ENCODE results near the gene TNFRSF8. TPM values are rescaled to one million over a fixed set of nuclear protein-coding genes. Genes with fewer than 3 reads are reported as not detected.
"Not testable (repeated sequence)": the region's sequence is repeated elsewhere in the genome, so short reads cannot be mapped to it uniquely, and the experiment has no call there.

The TNFRSF8 gene
- total RNA-seq, 1 donor from 2014 or later = 1.2 TPM

- ATAC-seq (no peak), DNase-seq (no peak)
- intact Hi-C loops (cut with micrococcal nuclease) = no loop called here
These were observed 43.0 kb downstream of the TNFRSF8 start for GRCh38 chr1:12106153-12106552.

- DNase-seq, ATAC-seq: not testable (repeated sequence)
These were observed 43.8 kb downstream of the TNFRSF8 start for GRCh38 chr1:12106861-12107260.

GRCh38 chr1:12107718-12108117 is 44.6 kb downstream of the TNFRSF8 start:
- DNase-seq (no peak), ATAC-seq (no peak)
- intact Hi-C loops (cut with micrococcal nuclease) = no loop called here

More at GRCh38 chr1:12106861-12107260, 43.8 kb downstream of the TNFRSF8 start:
- intact Hi-C loops (cut with micrococcal nuclease) = not testable (repeated sequence)

- ATAC-seq (no peak), DNase-seq (no peak)
- intact Hi-C loops (cut with micrococcal nuclease) = no loop called here
These were observed 46.8 kb downstream of the TNFRSF8 start for GRCh38 chr1:12109901-12110300.

DNA sequence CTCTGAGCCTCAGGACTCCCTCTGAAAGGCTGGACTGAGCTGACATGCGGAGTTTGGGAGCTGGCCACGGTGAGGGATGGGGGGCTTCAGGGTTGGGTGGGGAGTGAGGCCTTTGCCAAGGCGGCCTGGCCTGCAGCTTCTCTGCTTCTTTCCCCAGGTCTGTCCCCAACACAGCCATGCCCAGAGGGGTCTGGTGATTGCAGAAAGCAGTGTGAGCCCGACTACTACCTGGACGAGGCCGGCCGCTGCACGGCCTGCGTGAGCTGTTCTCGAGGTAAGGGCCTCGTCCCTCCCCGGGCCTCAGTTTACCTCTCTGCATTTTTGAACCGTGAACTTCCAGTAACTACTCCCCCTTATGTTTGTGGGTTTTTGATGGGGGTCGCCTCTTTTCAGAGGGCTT is 48.6 kb downstream of the TNFRSF8 start:
- intact Hi-C loops (cut with micrococcal nuclease) = no loop called here
- DNase-seq (no peak), ATAC-seq (no peak)

DNA sequence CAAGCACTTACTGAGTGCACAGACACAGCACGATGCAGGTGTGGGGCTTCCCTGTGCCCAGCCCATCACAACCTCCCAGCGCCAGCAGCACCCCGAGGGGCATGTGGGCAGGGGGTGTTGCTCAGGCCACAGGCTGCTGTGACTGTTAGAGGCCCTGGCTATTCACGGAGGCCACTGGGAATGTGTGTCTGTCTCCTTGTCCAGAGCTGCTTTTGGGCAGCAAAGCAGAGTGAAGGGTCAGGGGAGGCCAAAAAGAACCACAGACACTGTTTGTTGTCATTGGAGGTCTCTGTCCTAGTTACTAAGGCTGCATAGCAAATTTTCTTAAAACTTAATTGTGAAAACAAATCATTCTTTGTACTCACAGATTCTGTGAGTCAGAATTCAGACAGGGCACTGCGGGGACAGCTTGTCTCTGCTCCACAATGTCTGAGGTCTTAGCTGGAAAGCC is 49.6 kb downstream of the TNFRSF8 start:
- intact Hi-C loops (cut with micrococcal nuclease) = no loop called here
- no peak for DNase-seq
- ATAC-seq = peak; percentile 66

- no peak for DNase-seq
- intact Hi-C loops (cut with micrococcal nuclease) = no loop called here
- peak; percentile 23 for ATAC-seq
These were observed 50.6 kb downstream of the TNFRSF8 start for GRCh38 chr1:12113433-12114339.

DNA sequence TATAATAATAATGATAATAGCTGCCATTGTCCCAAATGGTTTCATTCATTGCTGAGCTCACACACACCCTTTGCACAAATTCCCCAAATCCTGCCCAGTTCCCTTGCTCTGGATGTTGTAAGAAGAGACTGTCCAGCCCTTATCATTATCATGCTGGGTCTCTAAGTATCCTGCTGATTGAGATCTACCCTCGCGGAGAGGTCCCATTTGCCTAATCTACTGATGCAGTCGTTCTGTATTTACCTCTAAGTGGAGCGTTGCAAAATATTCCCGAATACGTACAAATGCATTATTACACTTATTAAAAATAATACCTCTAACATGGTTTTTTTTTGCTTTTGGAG is 51.2 kb downstream of the TNFRSF8 start:
- DNase-seq (no peak), ATAC-seq (no peak)

GRCh38 chr1:12114916-12115315 is 51.8 kb downstream of the TNFRSF8 start:
- no peak for ATAC-seq
- no peak for DNase-seq
- intact Hi-C loops (cut with micrococcal nuclease) = no loop called here

More for the DNA sequence above, 51.2 kb downstream of the TNFRSF8 start:
- intact Hi-C loops (cut with micrococcal nuclease) = no loop called here

GRCh38 chr1:12121212-12122003 is 58.3 kb downstream of the TNFRSF8 start:
- intact Hi-C loops (cut with micrococcal nuclease) = no loop called here
- no peak for ATAC-seq
- no peak for DNase-seq

DNA sequence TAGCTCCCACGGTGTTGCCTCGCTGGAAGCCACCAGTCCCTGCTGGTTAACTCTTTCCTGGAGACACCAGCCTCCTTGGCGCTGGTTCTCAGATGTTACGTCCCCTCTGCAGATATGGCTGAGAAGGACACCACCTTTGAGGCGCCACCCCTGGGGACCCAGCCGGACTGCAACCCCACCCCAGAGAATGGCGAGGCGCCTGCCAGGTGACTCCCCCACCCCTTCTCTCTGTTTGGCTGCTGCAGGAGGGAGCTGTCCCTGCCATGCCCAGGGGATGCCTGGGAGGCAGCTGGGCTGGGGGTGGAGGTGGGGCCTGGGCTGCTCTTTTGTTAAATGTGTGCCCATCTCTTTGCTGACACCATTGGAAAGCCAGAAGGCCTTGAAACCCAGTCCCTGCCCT is 60.1 kb downstream of the TNFRSF8 start:
- DNase-seq (no peak), ATAC-seq (no peak)
- intact Hi-C loops (cut with micrococcal nuclease) = no loop called here

DNA sequence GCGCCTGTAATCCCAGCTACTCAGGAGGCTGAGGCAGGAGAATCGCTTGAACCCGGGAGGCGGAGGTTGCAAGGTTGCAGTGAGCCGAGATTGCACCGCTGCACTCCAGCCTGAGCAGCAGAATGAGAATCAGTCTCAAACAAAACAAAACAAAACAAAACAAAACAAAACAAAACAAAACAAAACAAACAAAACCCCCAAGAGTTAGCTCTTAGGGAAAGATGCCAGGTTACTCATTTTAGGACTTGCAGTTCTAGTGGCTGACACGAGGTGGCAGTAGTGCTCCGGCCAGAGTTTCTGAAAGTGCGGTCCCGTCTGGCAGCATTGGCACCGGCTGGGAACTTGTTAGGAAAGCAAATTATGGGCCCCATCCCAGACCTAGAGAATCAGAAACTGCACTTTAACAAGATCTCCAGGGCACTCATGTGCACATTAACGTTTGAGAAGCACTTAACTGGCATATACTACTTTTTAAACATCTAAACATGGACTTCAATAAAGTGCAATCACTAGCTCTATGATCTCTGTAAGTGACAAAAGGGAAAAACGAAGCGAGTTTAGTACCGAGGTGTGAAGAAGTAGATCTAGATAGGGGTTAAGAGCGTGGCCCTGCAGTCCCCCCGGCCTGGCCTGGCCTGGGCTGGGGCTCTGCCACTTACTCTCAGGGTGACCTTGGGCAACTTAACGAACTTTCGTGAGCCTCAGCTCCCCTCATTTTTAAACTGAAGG is 61.8 kb downstream of the TNFRSF8 start:
- ATAC-seq = peak; percentile 80
- intact Hi-C loops (cut with micrococcal nuclease) = loop anchor here (2.0 kb wide), 1 partner anchor 84 kb away; no protein-coding TSS in a partner anchor
- DNase-seq = peak; percentile 84

DNA sequence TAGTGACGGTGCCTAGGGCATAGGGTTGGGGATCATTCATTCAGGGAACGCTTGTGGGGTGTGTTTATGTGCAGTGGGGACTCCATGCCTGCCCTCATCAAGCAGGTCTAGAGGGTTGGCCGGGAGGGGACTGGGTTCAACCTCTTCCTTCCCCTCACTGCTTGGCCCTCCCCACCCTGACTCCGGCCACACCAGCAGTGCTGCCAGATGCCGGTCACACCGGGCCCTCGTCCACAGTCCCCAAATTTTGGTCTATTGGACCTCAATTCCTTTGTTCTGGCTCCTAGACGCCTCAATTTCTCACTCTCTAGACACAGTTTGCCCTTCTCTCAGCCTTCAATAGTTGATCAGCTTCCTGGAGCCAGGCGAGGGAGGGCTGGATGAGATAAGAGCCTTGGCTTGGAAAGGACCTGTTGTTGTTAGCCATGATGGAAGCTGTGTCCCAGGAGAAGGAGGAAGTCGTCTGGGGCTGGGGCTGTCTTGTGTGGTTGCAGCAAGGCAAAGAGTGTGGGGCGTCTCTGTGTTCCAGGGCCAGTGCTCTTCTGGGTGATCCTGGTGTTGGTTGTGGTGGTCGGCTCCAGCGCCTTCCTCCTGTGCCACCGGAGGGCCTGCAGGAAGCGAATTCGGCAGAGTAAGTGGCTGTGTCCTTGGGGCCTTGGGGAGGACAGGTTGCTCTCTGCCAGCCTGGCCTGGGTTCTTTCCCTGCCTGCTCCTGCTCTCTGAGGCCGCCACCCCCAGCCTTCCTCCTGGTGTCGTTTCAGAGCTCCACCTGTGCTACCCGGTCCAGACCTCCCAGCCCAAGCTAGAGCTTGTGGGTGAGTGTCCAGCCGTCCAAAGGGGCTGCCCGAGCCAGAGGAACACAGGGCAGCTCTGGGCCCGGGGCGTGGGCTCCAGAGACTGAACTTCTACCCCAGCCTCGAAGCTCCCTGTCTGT is 62.6 kb downstream of the TNFRSF8 start:
- DNase-seq (peak; percentile 37), ATAC-seq (peak; percentile 68)
- intact Hi-C loops (cut with micrococcal nuclease) = loop anchor here (2.0 kb wide), 1 partner anchor 83 kb away; no protein-coding TSS in a partner anchor

DNA sequence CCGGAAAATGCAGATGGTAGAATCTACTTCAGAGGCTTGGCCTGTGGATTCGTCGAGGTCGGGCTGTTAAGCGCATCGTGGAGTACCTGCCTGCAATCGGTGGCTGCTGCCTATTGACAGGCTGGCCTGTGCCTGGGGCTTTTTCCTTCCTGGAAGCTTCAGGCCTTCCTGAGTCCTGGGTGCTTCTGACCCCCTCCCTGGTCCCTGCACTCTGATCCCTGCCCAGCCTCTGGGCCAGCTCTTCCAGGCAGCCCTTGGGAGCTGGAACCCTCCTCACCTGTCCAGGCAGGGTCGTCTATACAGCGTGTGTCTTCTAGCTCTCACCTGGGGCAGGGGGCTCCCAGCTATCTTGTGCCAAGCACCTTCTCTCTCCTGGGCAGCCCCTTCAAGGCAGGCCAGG is 63.7 kb downstream of the TNFRSF8 start:
- ATAC-seq (no peak), DNase-seq (no peak)
- intact Hi-C loops (cut with micrococcal nuclease) = no loop called here

GRCh38 chr1:12127206-12127810 is 64.2 kb downstream of the TNFRSF8 start:
- no peak for ATAC-seq
- no peak for DNase-seq
- intact Hi-C loops (cut with micrococcal nuclease) = no loop called here

- no peak for ATAC-seq
- no peak for DNase-seq
- intact Hi-C loops (cut with micrococcal nuclease) = no loop called here
These were observed 65.0 kb downstream of the TNFRSF8 start for GRCh38 chr1:12128120-12128519.

DNA sequence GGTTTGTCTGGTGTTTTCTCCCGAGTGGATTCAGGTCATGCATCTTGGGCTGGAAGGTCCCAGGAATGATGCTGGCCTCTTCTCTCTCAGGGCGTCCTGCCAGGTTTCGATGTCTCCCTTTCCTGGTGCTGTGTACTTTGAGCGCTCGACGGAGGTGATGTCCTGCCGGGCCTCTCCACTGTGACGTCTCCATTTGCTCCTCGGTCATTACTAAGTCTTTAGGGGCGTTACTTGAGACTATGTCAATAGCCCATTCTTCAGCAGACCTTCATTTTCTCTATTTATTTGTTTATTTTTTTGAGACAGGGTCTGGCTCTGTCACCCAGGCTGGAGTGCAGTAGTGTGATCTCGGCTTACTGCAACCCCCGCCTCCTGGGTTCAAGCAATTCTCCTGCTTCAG is 66.5 kb downstream of the TNFRSF8 start:
- intact Hi-C loops (cut with micrococcal nuclease) = no loop called here
- ATAC-seq (no peak), DNase-seq (no peak)

Measured in left ventricle myocardium superior (tissue), 1 donor.